ENCODE measurements around the gene IGFL3. TPM values are rescaled to one million over a fixed set of nuclear protein-coding genes. Genes with fewer than 3 reads are reported as not detected.
"Not testable (repeated sequence)": the region's sequence is repeated elsewhere in the genome, so short reads cannot be mapped to it uniquely, and the experiment has no call there.

The IGFL3 gene
- total RNA-seq (not detected), polyA plus RNA-seq (not detected)

GRCh38 chr19:46124638-46125115, at the start of gene IGFL3:
Gene IGFL3, minus strand, starts transcription at chr19:46124688. Its CDS starts 39 bp downstream, at chr19:46124649.
- Histone ChIP-seq H3K27ac (ENCODE audit: low read depth, low read length) (no peak within 1 kb of the TSS), H3K4me3 (ENCODE audit: low read length in 2 of 2) (no peak within 1 kb of the TSS), H3K9me3 (ENCODE audit: control insufficient read depth in 1 of 2, low read length in 2 of 2) (no peaks in the 10 kb centered on the region), H3K27me3 (ENCODE audit: insufficient read depth, low read length) (no peaks in the 10 kb centered on the region), H3K36me3 (ENCODE audit: insufficient read depth, low read length) (no peaks in the 10 kb centered on the region), H3K4me1 (ENCODE audit: insufficient read depth, low read length) (no peaks in the 10 kb centered on the region)
- H3K36me3 Mint-ChIP-seq = no peaks in the 10 kb centered on the region
- H3K27ac Mint-ChIP-seq = no peak within 1 kb of the TSS
- no peak within 1 kb of the TSS for H3K4me3 Mint-ChIP-seq
- H3K9me3 Mint-ChIP-seq = peaks cover 0 to 5% (median 0%) of the 10 kb centered on the region in 8 donors
- POLR2A ChIA-PET (ENCODE audit: partially characterized antibody) = no interaction called here
- DNase-seq = no peak
- no peaks in the 10 kb centered on the region for H3K4me1 Mint-ChIP-seq
- intact Hi-C loops (cut with micrococcal nuclease) = no loop called here
- CTCF ChIA-PET (ENCODE audit: partially characterized antibody) = no interaction called here
- peaks cover 24 to 36% of the 10 kb centered on the region in 2 donors for H3K27me3 Mint-ChIP-seq

- Mint-ChIP-seq H3K4me3 (no peak overlapping the region), H3K36me3 (no peaks in the 10 kb centered on the region), H3K27me3 (peaks cover 30 to 32% of the 10 kb centered on the region in 2 donors), H3K27ac (no peak overlapping the region), H3K9me3 (peaks cover 0 to 22% (median 17%) of the 10 kb centered on the region in 8 donors), H3K4me1 (peaks cover 0 to 4% (median 0%) of the 10 kb centered on the region in 4 donors)
- ChIA-PET CTCF (ENCODE audit: partially characterized antibody) (no interaction called here), POLR2A (ENCODE audit: partially characterized antibody) (interaction anchor here (1.3 kb wide), 1 partner anchor 14 kb away, joined by 3 read pairs; no protein-coding TSS in a partner anchor)
- Histone ChIP-seq H3K27ac (ENCODE audit: low read depth, low read length) (no peak overlapping the region), H3K27me3 (ENCODE audit: insufficient read depth, low read length) (no peaks in the 10 kb centered on the region), H3K9me3 (ENCODE audit: control insufficient read depth in 1 of 2, low read length in 2 of 2) (no peaks in the 10 kb centered on the region), H3K4me3 (ENCODE audit: low read length in 2 of 2) (no peak overlapping the region), H3K36me3 (ENCODE audit: insufficient read depth, low read length) (no peaks in the 10 kb centered on the region), H3K4me1 (ENCODE audit: insufficient read depth, low read length) (no peaks in the 10 kb centered on the region)
- DNase-seq = no peak
- intact Hi-C loops (cut with micrococcal nuclease) = no loop called here
Measured at GRCh38 chr19:46173886-46174480, 49.5 kb upstream of the IGFL3 start.

- no peak for DNase-seq
- Mint-ChIP-seq H3K9me3 (peaks cover 4 to 28% (median 21%) of the 10 kb centered on the region in 8 donors), H3K27me3 (peaks cover 28 to 29% of the 10 kb centered on the region in 2 donors), H3K36me3 (no peaks in the 10 kb centered on the region), H3K27ac (no peak overlapping the region), H3K4me1 (no peaks in the 10 kb centered on the region), H3K4me3 (no peak overlapping the region)
- Histone ChIP-seq H3K27me3 (ENCODE audit: insufficient read depth, low read length) (no peaks in the 10 kb centered on the region), H3K4me1 (ENCODE audit: insufficient read depth, low read length) (no peaks in the 10 kb centered on the region), H3K9me3 (ENCODE audit: control insufficient read depth in 1 of 2, low read length in 2 of 2) (no peaks in the 10 kb centered on the region), H3K36me3 (ENCODE audit: insufficient read depth, low read length) (no peaks in the 10 kb centered on the region), H3K4me3 (ENCODE audit: low read length in 2 of 2) (no peak overlapping the region), H3K27ac (ENCODE audit: low read depth, low read length) (no peak overlapping the region)
- intact Hi-C loops (cut with micrococcal nuclease) = no loop called here
- ChIA-PET POLR2A (ENCODE audit: partially characterized antibody) (no interaction called here), CTCF (ENCODE audit: partially characterized antibody) (no interaction called here)
Measured at GRCh38 chr19:46162731-46163130, 38.2 kb upstream of the IGFL3 start.

- Mint-ChIP-seq H3K27me3 (peaks cover 23 to 26% of the 10 kb centered on the region in 2 donors), H3K9me3 (peaks cover 4 to 28% (median 21%) of the 10 kb centered on the region in 8 donors)
- H3K4me3 Mint-ChIP-seq; H3K4me1 Mint-ChIP-seq; H3K36me3 Mint-ChIP-seq; POLR2A ChIA-PET (ENCODE audit: partially characterized antibody); H3K4me1 ChIP-seq (ENCODE audit: insufficient read depth, low read length); H3K36me3 ChIP-seq (ENCODE audit: insufficient read depth, low read length); H3K4me3 ChIP-seq (ENCODE audit: low read length in 2 of 2); intact Hi-C loops (cut with micrococcal nuclease); H3K9me3 ChIP-seq (ENCODE audit: control insufficient read depth in 1 of 2, low read length in 2 of 2); DNase-seq; H3K27ac ChIP-seq (ENCODE audit: low read depth, low read length); H3K27ac Mint-ChIP-seq; H3K27me3 ChIP-seq (ENCODE audit: insufficient read depth, low read length); CTCF ChIA-PET (ENCODE audit: partially characterized antibody): not testable (repeated sequence)
Measured at GRCh38 chr19:46161642-46162257, 37.3 kb upstream of the IGFL3 start.

- Mint-ChIP-seq H3K9me3 (peaks cover 4 to 28% (median 21%) of the 10 kb centered on the region in 8 donors), H3K27me3 (peaks cover 23 to 26% of the 10 kb centered on the region in 2 donors), H3K4me1 (no peaks in the 10 kb centered on the region), H3K4me3 (no peak overlapping the region), H3K36me3 (no peaks in the 10 kb centered on the region), H3K27ac (no peak overlapping the region)
- POLR2A ChIA-PET (ENCODE audit: partially characterized antibody) = no interaction called here
- intact Hi-C loops (cut with micrococcal nuclease) = no loop called here
- Histone ChIP-seq H3K27ac (ENCODE audit: low read depth, low read length) (no peak overlapping the region), H3K27me3 (ENCODE audit: insufficient read depth, low read length) (no peaks in the 10 kb centered on the region), H3K36me3 (ENCODE audit: insufficient read depth, low read length) (no peaks in the 10 kb centered on the region), H3K4me1 (ENCODE audit: insufficient read depth, low read length) (no peaks in the 10 kb centered on the region), H3K9me3 (ENCODE audit: control insufficient read depth in 1 of 2, low read length in 2 of 2) (no peaks in the 10 kb centered on the region), H3K4me3 (ENCODE audit: low read length in 2 of 2) (no peak overlapping the region)
- CTCF ChIA-PET (ENCODE audit: partially characterized antibody) = no interaction called here
- DNase-seq = no peak
Measured at GRCh38 chr19:46160233-46160775, 35.8 kb upstream of the IGFL3 start.

- no peak overlapping the region for H3K27ac ChIP-seq (ENCODE audit: low read depth, low read length)
- CTCF ChIA-PET (ENCODE audit: partially characterized antibody) = no interaction called here
Measured at GRCh38 chr19:46159418-46160232, 35.1 kb upstream of the IGFL3 start.

GRCh38 chr19:46155237-46155636, 30.7 kb upstream of the IGFL3 start:
- DNase-seq = no peak
- ChIA-PET CTCF (ENCODE audit: partially characterized antibody) (no interaction called here), POLR2A (ENCODE audit: partially characterized antibody) (no interaction called here)
- Mint-ChIP-seq H3K27me3 (peaks cover 20 to 24% of the 10 kb centered on the region in 2 donors), H3K9me3 (peaks cover 0 to 2% (median 0%) of the 10 kb centered on the region in 8 donors), H3K4me3 (no peak overlapping the region), H3K4me1 (no peaks in the 10 kb centered on the region), H3K36me3 (no peaks in the 10 kb centered on the region), H3K27ac (no peak overlapping the region)
- Histone ChIP-seq H3K4me1 (ENCODE audit: insufficient read depth, low read length) (no peaks in the 10 kb centered on the region), H3K27ac (ENCODE audit: low read depth, low read length) (no peak overlapping the region), H3K36me3 (ENCODE audit: insufficient read depth, low read length) (no peaks in the 10 kb centered on the region), H3K27me3 (ENCODE audit: insufficient read depth, low read length) (no peaks in the 10 kb centered on the region), H3K9me3 (ENCODE audit: control insufficient read depth in 1 of 2, low read length in 2 of 2) (no peaks in the 10 kb centered on the region), H3K4me3 (ENCODE audit: low read length in 2 of 2) (no peak overlapping the region)
- intact Hi-C loops (cut with micrococcal nuclease) = no loop called here

More at GRCh38 chr19:46159418-46160232, 35.1 kb upstream of the IGFL3 start:
- Histone ChIP-seq H3K27me3 (ENCODE audit: insufficient read depth, low read length) (no peaks in the 10 kb centered on the region), H3K36me3 (ENCODE audit: insufficient read depth, low read length) (no peaks in the 10 kb centered on the region), H3K9me3 (ENCODE audit: control insufficient read depth in 1 of 2, low read length in 2 of 2) (no peaks in the 10 kb centered on the region), H3K4me3 (ENCODE audit: low read length in 2 of 2) (no peak overlapping the region), H3K4me1 (ENCODE audit: insufficient read depth, low read length) (no peaks in the 10 kb centered on the region)
- Mint-ChIP-seq H3K36me3 (no peaks in the 10 kb centered on the region), H3K27me3 (peaks cover 20 to 26% of the 10 kb centered on the region in 2 donors), H3K4me1 (no peaks in the 10 kb centered on the region), H3K27ac (no peak overlapping the region), H3K4me3 (no peak overlapping the region), H3K9me3 (peaks cover 4 to 28% (median 21%) of the 10 kb centered on the region in 8 donors)
- POLR2A ChIA-PET (ENCODE audit: partially characterized antibody) = no interaction called here
- no peak for DNase-seq
- intact Hi-C loops (cut with micrococcal nuclease) = no loop called here
